GM18505 (cell line): ENCODE results near the gene TAF8.
"Not testable (repeated sequence)": the region's sequence is repeated elsewhere in the genome, so short reads cannot be mapped to it uniquely, and the experiment has no call there.

ENCODE experiments used
- ATAC-seq: cut with Tn5 transposase; IDR thresholded peaks from one replicate; pipeline ENCODE4 v1.9.1; 2021; ENCODE audit not compliant: unreplicated experiment
- POLR2A ChIP-seq: IDR thresholded peaks from 4 replicates; pipeline ENCODE4 v1.6.1; 2011; ENCODE audit warnings: borderline replicate concordance; ENCODE audit not compliant: insufficient read depth, insufficient read length; ENCODE audit errors: extremely low read depth

The TAF8 gene

GRCh38 chr6:42050297-42051267 lies at the start of gene TAF8:
TSS of gene TAF8 (plus strand) at chr6:42050524. CDS start at chr6:42050542, 18 bp downstream.
- peak; percentile 69 for ATAC-seq
- TF ChIP-seq POLR2A, result peak; percentile 99

GRCh38 chr6:42001506-42001905 lies 48.8 kb upstream of the TAF8 start:
- TF ChIP-seq POLR2A, result no peak
- ATAC-seq, result no peak

GRCh38 chr6:42003658-42004057 lies 46.7 kb upstream of the TAF8 start:
- ATAC-seq, result not testable (repeated sequence)

DNA sequence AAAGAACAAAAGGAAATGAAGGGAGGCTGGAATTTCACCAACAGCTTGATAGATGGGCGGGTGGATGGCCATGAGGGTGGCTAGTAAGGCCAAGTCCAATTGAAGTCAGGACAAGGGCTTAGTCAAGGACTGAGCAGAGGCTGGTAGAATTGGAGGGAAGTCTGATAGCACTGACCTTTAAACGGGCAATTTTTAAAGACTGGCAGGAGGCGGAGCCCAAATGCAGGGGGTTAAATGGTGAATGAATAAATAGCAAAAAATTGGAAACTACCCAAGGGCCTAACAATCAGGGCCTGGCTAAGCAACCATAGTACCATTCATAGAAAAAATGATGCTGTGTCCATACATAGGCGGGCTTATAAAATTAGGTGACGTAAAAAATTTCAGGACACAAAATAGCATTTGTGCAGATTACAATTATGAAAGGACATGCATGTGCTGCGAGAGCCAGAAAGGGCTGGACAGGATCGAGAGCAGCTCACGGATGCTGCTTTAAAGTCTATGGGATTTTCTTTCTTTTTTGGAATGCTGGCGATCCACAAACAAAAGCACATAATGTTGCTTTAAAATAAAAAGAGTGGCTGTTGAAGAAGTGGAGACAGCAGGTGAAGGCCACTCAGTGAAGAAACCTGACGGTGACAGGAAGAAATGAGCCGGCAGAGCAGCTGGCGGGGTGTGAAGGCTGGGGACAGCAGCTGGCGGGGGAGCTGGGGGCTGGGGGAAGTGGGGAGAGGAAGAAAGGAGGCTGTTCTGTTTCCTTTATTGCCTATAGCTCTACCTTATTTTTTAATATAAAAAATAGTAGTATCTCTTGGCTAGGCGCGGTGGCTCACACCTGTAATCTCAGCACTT lies 42.8 kb upstream of the TAF8 start:
- no peak for TF ChIP-seq POLR2A
- ATAC-seq, result no peak

GRCh38 chr6:42008138-42008528 lies 42.2 kb upstream of the TAF8 start:
- not testable (repeated sequence) for ATAC-seq

DNA sequence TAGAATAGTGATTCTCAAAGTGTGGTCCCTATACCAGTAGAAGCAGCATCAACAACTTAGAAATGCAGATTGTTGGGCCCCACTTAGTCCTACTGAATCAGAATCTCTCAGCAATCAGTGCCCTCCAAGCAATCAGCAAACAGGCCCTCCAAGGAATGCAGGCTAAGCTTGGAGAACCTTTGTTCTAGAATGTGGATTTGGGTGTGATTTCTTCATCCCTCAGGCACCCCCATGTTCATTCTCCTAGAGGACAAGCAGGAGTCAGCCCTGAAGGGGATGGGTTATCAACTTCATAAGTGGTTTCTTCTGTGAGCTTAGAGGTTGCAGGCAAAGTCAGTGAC lies 40.5 kb upstream of the TAF8 start:
- ATAC-seq, result no peak
- TF ChIP-seq POLR2A, result no peak

DNA sequence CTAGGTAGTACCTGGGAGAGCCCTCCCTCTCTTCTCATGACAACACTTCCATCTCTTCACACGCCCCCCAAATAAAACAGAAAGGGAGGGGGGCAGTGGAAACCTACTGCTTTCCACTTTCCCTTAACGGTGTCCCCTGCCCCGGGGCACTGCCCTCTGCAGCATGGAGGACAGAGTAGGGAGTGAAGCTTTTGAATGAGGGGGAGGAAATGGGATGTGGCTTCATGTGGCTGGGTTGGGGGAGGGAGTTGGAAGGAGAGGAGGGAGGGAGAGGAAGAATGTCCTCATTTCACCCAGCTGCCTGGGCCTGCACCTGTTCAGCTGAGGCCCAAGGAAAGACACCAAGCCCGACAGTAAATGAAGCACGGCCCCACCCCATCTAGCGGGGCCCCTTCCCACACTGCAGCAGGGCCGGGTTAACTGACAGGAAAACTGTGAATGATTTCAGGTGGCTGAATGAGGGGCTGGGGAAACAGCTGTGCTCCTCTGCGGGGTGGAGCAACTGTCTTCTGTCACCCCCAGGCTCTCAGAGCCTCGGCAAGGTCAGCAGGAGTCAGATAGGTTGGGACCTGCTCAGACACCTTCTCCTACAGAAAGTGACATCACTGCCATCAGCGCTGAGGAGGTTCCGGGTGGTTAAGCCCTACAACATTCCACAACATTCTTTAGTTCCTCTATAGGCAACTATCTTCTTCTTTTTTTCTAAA lies 40.0 kb upstream of the TAF8 start:
- peak; percentile 45 for TF ChIP-seq POLR2A

DNA sequence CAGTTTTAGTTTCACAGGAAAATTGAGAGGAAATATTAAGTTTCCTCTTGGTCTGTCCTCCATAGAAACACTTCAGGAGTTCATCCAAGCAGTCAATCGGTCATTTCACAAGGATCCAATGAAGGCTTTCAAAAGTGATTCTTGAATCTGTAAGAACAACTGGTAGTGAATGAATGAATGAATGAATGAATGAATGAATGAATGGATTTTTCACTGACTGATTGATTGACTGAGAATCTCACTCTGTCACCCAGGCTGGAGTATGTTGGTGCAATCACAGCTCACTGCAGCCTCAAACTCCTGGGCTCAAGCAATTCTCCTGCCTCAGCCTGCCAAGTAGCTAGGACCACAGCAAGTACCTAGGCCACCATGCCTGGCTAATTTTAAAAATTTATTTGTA lies 39.4 kb upstream of the TAF8 start:
- no peak for ATAC-seq
- TF ChIP-seq POLR2A, result no peak

More for the DNA sequence above, 40.0 kb upstream of the TAF8 start:
- no peak for ATAC-seq

- TF ChIP-seq POLR2A, result no peak
Measured at GRCh38 chr6:42012501-42013133, 37.7 kb upstream of the TAF8 start.

GRCh38 chr6:42013134-42013516 lies 37.2 kb upstream of the TAF8 start:
- TF ChIP-seq POLR2A, result no peak
- no peak for ATAC-seq

More at GRCh38 chr6:42012501-42013133, 37.7 kb upstream of the TAF8 start:
- no peak for ATAC-seq

DNA sequence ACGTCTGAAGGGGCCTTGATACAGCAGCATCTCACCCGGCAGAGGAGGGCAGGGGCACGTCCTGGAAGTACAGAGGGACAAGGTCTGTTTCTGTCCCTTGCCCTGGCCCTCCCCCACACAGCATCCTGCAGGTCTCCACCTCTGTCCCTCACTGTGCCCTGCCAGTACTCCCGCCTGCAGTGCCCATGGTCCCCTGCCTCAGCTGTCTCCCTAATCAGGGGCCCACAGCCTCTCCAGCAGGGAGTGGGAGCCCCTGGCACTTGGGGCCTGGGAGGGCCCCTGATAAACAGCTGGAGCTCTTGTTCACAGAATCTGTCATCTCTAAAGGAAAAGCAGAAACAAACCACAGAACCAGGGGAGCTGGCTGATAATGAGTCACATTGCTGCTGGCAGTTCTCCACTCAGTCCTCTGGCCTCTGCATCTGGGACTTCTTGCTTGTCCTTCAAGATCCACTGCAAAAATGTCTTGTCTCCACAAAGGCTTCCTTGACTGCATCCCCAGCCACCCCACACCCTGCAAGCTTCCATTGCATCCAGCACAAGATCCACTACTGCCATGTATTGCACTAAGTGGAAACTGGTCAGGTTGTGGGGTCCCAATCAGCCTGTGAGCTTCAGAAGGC lies 33.2 kb upstream of the TAF8 start:
- no peak for TF ChIP-seq POLR2A
- no peak for ATAC-seq

DNA sequence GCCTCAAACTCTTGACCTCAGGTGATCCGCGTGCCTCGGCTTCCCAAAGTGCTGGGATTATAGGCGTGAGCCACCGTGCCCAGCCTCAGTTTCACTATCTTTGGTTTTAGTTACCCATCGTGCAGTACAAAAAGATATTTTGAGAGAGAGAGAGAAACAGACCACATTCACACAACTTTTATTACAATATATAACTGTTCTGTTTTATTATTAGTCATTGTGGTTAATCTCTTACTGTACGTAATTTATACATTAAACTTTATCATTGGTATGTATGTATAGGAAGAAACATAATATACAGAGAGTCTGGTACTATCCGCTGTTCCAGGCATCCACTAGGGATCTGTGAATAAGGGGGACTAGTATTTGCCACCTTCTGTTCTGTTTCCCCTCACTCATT lies 29.4 kb upstream of the TAF8 start:
- ATAC-seq, result no peak
- no peak for TF ChIP-seq POLR2A
